ENCODE data around the gene TMC1.

TMC1 gene

GRCh38 chr9:72576087-72576486 is 54.7 kb downstream of the TMC1 start:
- DNase-seq = no peak

- no peak for DNase-seq
Observed at GRCh38 chr9:72577212-72577753, 55.9 kb downstream of the TMC1 start.

DNA sequence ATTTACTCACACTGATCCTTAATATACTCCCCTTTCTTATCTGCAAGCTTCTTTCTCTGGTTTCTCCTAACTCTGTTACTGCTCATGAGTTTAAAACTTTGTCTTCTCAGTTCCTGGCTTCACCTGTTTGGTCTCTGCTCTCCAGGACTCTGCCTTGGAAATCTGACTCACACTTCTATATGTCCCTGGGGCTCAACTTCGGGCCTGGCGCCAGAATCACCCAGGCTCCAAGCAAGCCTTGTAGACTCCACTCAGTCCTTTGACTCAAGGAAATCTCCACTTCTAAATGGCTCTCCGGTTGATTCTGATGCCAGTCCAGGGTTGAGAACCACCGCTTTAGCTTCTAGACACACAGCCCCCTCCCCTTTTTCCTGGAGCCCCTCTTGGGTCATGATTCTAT is 57.8 kb downstream of the TMC1 start:
- DNase-seq = no peak

DNA sequence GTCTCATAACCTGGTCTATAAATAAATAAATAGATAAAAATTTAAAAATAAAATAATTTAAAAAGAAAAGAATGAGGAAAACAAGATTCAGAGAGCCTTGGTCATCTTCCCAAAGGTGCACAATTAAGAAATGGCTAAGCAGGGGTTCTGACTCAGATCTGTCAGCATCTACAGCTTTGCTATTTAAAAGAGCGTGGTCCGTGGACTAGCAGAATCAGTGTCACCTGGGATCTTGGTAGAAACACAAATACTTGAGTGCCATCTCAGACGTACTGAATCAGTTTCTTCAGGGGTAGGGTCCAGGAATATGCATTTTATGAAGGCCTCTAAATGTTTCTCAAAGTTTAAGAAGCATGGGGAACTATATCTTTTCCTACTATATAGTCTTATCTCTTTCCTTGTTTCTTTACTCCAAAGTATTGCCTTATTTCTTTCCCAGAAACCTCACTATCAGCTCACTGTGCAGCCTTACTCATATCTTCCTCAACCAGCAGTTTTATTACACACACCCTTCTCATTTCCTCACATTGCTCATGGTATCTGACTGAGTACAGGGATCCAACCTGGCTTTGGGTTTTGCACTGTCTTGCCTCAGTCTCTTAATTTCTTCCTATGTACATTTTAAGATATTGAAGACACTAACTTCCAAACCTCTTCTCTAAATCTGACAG is 58.6 kb downstream of the TMC1 start:
- DNase-seq = no peak

DNA sequence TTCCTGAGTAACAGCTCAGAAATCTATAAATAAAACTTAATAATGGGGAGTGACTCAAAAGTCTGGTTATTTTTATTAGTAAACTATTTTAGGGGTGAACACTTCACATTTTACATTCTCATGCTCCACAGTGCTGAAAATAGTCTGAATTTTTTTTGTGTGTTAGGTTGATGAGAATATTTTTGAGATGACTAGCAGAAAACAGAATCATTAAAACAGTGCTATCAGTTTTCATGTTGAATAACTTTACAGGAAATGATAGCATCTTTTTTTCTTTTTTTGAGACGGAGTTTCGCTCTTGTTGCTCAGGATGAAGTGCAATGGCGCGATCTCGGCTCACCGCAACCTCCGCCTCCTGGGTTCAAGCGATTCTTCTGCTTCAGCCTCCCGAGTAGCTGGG is 60.3 kb downstream of the TMC1 start:
- no peak for DNase-seq

- no peak for DNase-seq
Observed at GRCh38 chr9:72583370-72583769, 62.0 kb downstream of the TMC1 start.

GRCh38 chr9:72586388-72587130 is 65.2 kb downstream of the TMC1 start:
- no peak for DNase-seq

DNA sequence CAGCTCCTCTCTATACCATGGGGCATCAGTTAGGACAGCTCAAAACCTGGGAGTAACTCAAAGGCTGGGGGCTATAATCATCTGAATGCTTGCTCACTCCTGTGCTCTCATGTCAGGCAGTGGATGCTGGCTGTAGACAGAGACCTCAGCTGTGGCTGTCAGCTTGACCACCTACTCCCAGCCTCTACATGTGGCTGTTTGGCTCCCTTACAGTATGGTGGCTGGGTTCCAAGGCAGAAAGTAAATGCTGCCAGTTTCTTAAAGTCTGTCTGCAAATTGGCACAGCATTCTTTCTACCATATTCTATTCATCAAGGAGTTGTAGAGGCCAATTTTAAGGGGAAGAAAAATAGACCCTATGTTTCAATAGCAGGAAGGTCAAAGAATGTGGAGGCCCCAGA is 66.9 kb downstream of the TMC1 start:
- no peak for DNase-seq

DNA sequence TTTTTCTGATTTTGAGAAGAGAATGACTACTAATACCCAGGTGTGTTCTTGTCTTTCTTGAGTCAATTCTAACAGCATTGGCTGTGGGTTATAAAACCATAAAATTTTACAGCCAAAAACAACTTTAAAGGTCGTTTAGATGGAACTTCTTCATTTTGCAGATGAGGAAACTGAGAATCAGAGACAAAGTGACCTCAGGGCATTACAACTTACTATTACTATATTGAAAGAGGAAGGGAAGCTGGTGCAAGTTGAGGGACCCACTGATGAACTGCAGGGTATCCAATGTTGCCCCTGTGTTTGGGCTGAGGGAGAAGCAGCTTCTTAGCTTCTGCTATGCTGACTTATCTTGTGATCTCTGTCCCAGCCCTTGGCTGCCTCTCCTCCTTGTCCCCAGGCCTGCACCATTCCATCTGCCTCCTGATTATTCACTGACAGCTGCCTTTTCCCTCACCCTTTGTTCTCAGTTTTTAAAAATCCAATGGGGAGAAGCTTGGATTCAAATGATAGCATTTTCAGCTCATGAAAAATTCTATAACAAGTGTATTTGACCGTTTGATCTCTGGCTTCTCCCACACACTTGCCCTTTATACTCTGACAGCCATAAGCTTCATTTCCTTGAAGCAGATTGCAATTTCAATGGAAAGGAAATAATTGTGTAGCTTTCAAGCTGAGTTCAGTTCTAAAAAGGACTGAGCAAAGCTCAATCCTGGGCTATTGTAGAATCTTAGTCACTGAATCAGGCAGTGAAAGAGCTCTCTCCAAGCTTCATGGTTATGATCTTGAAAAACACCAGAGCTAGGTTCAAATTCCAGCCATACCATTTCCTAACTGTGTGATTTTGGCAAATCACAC is 68.5 kb downstream of the TMC1 start:
- DNase-seq = peak; percentile 31

- DNase-seq = no peak
Observed at GRCh38 chr9:72590824-72591223, 69.4 kb downstream of the TMC1 start.

- peak; percentile 81 for DNase-seq
Observed at GRCh38 chr9:72592502-72593403, 71.3 kb downstream of the TMC1 start.

DNA sequence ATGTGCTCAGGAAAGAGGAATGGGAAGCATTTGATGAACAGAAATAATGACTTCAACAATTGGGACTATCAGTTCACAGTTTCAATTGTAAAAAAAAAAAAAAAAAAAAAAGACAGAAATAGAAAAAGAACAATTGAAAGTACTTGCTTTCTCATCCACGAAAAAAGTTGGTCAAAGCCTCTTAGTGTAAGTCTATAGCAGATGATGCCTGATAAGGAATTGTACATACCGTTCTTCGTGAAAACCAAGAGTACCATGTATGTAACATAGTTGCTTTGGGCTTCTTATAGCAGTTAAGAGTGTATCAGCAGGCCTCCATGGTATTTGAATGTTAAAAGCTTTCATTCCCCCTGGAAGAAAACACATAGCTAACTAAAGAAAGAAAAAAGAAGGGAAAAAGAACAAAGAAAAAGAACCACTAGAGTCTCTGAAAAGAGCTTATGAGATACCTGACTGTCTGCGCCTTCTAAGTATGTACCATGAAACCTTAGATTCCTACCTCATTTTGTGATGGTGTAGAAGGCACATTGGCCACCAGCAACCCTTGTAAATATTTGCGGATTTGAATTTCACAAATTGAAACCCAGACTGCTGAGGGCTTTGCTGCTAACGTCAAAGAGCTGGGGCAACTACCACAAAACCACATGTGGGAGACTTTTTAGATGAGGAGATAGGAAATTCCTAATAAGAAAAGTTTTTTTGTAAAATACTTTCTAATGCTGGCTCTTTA is 75.2 kb downstream of the TMC1 start:
- DNase-seq = no peak

DNA sequence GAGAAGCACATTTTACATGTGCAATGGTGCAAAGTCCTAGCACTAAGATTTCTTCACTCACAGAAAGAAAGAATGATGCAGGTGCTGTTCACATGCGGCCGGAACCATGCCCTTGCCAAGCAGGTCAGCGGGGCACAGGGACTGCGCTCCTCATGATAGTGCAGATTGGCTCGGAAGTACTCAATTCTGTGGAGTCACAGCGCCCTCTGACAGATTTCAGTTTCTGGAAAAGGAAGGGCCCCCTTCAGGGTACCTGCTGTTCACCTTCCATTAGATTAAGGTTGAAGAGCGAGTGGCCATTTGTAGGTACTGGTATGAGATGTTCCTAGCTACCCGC is 75.7 kb downstream of the TMC1 start:
- DNase-seq = peak; percentile 28

DNA sequence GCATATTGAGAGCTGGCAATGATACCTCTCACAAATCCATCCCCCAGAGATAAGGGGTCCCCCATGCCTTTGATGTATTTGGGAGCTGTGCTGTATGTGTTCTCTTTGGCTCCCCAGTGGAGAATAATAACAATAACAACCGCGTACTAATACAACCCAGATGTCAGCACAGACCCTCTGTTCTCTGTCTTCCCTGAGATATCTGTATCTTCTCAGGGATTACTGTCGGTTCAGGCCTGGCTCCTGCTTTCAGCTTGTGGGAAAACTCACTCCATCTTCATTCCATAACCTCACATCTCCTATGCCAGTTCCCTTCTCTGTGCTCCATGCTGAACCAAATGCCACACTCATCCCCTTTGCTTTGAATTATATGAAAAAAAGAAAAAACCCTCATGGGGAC is 76.2 kb downstream of the TMC1 start:
- no peak for DNase-seq

DNA sequence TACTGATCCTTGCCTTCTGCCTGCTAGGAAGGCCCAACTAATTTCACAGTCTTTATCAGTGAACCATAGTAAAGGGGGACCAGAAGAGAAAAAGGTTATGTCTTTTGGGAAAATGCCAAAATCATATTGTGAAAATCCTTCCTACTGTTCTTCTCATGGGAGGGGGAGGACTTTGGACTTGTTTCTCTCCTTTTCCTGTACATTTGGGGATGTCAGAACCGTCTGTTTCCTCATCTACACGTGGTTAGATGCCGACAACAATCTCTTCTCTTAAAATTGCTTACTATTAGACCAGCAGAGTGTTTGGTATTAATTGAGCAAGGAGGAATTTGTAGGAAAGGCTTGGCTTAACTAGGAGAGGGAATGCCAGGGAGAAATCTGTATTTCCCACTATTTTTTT is 77.2 kb downstream of the TMC1 start:
- DNase-seq = no peak

DNA sequence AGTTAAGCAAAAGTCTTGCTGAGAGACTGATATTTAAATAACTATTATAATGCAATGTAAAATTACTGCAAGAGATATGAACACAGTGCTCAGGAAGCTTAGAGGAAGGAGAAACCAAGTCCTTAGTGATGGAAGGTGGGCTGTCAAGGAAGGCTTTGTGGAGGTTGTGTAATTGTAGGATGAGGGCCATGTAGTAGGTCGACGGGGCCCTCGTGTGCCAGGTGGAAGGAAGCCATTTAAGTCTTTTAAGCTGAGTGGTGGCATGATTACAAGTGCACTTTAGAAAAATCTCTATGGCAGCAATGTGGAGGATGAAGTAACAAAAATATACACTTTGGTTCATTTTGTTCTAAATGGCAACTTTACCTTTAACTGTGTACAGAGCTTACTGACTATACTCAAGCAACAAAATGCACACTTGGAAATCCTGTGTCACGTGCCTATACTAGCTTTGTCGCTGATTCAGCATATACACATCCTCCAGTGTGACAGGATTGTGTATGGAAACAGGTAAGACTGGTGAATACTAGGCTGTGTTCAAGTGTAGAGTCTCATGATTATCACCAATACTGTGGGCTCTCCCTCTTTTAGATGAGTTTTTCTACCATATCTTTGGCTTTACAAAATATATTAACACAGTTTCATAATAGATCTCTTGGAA is 78.6 kb downstream of the TMC1 start:
- DNase-seq = peak; percentile 31

- no peak for DNase-seq
Observed at GRCh38 chr9:72600671-72601070, 79.3 kb downstream of the TMC1 start.

DNA sequence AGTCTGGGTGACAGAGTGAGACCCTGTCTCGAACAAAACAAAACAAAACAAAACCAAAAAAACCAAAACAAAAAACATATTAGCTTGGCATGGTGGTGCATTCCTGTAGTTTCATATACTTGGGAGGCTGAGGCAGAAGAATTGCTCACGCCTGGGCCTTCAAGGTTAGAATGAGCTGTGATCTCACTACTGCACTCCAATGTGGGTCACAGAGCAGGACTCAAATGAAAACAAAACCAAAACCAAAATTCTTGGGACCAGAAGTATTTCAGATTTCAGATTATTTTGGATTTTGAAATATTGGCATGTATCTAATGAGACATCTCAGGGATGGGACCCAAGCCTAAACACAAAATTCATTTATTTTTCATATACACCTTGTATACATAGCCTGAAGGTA is 80.2 kb downstream of the TMC1 start:
- DNase-seq = no peak

GRCh38 chr9:72612449-72612848 is 91.0 kb downstream of the TMC1 start:
- DNase-seq = no peak

GRCh38 chr9:72614067-72614466 is 92.7 kb downstream of the TMC1 start:
- DNase-seq = no peak

GRCh38 chr9:72615931-72616330 is 94.5 kb downstream of the TMC1 start:
- no peak for DNase-seq
